ENCODE data around the gene SCGN.

DNA sequence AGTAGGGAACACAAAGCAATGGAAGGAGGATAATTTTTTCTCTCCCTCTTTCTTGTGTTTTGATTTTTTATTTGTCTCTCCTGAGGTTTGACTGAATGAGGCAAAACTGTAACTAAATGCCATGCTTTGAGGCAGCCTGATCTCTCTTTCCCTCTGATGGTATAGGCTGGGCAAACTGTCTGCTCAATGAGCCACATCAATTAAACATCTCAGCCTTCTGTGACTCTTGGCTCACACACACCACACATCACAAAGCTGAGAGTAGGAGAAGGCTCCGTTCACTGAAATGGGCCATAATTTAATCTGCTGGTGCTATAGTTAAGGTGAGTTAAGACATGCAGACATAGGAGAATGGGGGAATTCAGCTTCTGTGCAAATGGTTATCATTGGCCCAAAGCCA, 28.1 kb upstream of the SCGN start:
- TF ChIP-seq, protein P1, sequence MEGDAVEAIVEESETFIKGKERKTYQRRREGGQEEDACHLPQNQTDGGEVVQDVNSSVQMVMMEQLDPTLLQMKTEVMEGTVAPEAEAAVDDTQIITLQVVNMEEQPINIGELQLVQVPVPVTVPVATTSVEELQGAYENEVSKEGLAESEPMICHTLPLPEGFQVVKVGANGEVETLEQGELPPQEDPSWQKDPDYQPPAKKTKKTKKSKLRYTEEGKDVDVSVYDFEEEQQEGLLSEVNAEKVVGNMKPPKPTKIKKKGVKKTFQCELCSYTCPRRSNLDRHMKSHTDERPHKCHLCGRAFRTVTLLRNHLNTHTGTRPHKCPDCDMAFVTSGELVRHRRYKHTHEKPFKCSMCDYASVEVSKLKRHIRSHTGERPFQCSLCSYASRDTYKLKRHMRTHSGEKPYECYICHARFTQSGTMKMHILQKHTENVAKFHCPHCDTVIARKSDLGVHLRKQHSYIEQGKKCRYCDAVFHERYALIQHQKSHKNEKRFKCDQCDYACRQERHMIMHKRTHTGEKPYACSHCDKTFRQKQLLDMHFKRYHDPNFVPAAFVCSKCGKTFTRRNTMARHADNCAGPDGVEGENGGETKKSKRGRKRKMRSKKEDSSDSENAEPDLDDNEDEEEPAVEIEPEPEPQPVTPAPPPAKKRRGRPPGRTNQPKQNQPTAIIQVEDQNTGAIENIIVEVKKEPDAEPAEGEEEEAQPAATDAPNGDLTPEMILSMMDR (IDR thresholded peaks at IDR 0.05; ENCODE audit: low read depth, low read length), result no peak
- no peak for TF ChIP-seq EZH2phosphoT487 (IDR thresholded peaks at IDR 0.05; ENCODE audit: low read depth)

Data from OCI-LY3 (cell line).